Activated CD8-positive, alpha-beta memory T cell treated with anti-CD3 and anti-CD28 coated beads for 4 hours (primary cell): ENCODE results near the gene ZNRF1.
"Not testable (repeated sequence)": the region's sequence is repeated elsewhere in the genome, so short reads cannot be mapped to it uniquely, and the experiment has no call there.

Experiments used
- DNase-seq, 2 donors: peaks; one replicate each; pipeline ENCODE4 v3.0.0-alpha.2; 2020; ENCODE audit warnings: low read depth in 2 of 2

The ZNRF1 gene

DNA sequence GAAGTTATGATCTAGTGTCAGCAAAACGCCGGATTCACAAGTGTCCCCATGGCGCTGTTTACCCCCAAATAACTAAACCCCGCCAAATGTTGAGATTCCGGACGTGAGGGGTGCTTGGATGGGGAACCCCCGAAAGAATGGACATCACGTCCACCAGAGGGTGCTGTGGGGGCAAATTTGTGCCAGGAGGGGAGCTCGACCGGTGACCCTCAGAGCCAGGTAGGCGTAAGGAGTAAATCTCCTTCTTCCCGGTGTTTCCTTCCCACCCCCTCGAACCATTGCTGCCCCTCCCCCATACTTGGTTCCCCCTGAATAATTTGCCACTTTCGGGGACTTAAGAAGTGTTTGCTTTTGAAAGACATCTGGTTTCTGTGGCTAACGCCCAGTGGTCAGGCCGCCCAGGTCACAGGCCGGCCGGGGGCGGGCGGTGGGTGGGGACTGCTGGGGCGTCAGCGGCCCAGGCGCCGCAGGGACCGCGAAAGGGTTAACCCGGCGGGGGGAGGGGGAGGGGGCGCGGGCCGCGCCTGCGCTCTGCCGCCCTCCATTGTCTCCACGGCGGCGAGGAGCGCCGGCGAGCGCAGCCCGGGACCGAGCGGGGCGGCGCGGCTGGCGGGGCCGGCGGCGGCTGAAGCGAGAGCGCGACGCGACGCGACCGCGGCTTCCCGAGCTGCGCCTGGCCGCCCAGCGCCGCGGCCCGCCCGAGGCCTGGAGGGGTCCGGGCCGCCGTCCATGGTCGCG, at the start of gene ZNRF1:
Gene ZNRF1, plus strand, starts transcription at position 544 of the 738 bp plus-strand sequence. CDS start 648 bp downstream, outside the sequence.
- peak; percentile 57 to 64 for DNase-seq

DNA sequence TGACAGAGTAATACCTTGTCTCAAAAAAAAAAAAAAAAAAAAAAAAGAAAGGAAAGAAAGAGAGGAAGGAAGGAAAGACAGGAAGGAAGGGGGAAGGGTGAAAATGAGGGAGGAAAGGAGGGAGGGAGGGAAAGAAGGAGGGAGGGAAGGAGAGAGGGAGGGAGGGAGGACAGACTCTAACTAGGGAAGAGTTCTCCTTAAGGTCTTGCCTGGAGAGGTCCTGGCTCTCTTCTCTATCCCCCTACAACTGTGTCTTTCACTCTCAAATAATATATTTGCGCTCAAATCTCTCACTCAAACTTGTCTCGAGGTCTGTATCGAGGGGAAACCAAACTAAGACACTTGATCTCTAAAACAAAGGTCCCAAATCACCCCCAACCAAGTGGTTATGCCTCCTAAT, 49.5 kb upstream of the ZNRF1 start:
- no peak for DNase-seq

DNA sequence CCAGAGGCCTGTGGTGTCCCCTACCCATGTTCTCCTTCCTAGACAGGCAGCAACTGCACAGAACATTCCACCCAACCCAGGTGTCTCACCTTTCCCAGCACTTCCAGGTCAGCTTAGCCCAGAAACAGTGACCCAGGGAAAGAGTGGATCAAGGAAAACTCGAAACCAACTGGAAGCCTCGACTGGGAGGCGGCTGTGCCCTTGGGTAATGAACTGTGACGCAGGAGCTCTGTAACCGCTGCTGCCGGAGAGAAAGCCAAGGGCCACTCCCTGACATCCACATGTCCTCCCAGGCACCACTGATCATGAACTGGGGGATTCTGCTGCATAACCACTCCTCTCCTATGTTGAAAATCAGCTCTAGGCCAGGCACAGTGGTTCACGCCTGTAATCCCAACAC, 48.3 kb upstream of the ZNRF1 start:
- no peak for DNase-seq

DNA sequence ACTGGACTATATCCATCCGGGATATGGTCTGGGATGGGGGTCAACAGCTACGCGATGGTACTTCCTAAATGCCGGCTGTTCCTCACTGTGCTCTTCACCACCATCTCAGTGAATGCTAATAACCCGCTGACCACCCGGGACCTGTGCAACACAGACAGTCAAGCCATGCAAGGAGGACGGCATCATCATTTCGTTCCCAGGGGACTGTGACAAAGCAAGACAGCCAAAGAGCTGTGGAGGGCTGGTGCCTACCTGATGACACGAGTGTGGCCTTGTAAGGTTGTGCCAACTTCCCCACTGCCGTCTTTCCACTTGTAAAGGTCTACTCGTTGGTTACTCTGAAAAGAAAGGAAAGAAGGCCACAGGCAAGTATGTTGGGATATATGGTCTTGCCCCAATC, 47.6 kb upstream of the ZNRF1 start:
- DNase-seq, result no peak

DNA sequence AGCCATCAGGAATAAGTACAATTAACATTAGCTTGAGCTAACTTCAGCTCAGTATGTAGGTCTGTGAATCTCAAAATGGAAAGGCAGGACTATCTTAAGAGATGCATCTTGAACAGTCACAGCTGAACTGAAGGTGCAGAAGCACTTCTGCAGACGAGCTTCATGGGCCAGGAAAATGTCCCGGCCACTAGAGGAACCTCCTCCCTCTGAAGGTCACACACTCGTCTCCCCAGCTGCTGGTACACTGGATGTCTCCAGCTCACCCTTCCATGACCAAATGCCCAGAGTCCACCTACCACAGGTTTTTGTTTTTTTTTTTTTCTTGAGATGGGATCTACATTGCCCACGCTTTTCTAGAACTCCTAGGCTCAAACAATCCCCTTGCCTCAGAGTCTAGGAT, 47.1 kb upstream of the ZNRF1 start:
- no peak for DNase-seq

DNA sequence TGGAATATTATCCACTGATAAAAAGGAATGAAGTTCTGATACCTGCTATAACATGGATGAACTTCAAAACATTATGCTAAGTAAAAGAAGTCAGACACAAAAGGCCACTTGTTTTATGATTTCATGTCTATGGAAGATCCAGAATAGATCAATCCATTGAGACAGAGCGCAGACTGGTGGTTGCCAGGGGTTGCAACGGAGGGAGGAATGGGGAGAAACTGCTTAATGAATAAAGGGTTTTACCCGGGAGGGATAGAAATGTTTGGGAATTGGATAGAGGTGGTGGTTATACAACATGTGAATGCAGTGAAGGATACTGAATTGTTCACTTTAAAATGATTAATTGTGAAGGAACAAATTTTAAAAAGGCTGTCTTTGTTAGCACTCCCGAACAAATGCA, 44.1 kb upstream of the ZNRF1 start:
- no peak for DNase-seq

DNA sequence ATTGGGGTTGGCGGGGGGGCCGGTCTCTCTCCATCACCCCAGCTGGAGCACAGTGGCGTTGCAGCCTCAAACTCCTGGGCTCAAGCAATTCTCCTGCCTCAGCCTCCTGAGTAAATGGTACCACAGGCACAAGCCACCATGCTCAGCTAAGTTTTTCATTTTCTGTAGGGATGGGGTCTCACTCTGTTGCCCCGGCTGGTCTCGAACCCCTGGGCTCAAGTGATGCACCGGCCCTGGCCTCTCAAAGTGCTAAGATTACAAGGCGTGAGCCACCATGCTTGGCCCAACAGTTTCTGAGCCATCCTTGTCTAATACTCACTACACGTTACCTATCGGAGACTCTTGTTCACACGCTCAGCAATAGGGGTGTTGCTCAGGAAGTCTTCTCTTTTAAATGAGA, 25.5 kb upstream of the ZNRF1 start:
- DNase-seq, result no peak

DNA sequence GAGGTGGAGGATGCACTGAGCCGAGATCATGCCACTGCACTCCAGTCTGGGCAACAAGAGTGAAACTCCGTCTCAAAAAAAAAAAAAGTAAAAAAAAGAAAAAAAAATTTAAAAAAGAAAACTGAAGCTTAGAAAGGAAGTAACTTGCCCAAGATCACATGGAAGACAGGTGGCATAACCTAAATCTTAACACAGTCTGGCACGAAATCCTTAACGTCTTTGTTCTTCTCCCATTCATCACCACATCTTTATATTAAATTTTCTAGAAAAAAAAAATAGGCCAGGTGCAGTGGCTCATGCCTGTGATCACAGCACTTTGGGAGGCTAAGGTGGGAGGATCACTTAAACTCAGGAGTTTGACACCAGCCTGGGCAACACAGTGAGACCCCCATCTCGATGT, 23.2 kb upstream of the ZNRF1 start:
- no peak for DNase-seq

DNA sequence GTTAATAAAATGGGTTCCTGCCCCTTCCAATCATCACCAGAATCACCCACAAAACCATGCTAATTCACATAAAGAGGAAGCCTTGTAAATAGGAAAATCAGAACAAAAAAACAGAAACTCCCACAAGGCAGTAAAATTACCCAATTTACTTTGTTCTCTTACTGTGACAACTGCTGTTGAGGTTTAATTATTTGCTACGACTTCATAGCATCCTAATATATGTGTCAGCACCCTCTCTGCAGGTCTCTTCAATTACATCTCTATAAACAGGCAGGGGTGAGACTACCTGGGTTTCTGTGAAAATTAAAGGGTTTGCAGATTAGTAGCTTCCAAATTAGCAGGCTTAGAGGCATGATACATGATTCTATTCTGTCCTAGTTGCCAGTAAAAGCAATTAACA, 16.6 kb upstream of the ZNRF1 start:
- no peak for DNase-seq

DNA sequence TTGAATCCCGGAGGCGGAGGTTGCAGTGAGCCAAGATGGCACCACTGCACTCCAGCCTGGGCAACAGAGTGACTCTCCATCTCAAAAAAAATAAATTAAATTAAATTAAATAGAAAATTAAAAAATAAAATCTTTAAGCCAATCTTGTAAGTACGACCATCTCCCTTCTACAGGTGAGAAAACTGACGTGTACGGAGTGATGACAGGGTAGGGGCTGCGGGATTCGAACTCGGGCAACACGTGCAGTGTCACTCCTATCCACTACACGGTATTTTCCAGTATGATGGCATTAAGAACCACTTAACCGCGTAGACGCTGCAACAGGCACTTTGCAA, 14.7 kb upstream of the ZNRF1 start:
- DNase-seq, result no peak

DNA sequence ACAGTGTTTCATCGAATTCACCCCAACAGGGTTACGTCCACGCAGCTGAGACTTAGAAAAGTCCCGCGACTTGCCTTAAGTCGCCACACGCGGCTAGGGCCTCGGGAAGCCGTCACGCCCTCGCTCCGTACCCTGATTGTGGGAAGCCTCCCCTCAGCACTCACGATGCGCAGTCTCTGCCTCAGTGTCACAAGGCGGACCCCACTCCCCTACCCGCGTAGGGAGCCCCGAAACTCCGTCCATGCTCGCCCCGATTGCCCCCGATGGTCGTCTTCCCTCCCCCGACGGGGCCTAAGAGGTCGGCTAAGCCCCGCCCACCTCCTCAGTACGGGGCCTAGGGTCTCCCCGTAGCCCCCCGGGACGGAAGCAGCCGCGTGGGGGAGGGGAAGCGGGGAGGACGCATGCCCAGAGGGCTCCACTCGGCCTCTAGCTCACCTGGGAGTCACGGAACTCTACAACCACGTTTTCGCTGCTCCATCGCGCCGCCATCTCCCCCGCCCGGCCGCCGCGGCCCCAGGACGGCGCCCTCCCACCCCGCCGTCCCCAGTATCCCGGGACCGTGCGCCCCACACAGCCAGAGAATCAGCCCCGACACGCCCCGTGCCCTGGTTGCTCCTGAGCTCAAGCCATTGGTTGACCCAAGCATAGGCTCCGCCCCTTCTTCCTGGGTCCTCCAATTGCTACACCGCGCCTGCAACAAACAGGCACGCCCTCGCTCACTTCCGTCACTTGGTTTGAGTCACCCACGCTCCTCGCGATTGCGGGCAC, 14.1 kb upstream of the ZNRF1 start, which contains the start of gene WDR59:
Gene WDR59, minus strand, starts transcription at position 595 of the 768 bp plus-strand sequence. Its CDS starts 106 bp downstream, at position 489.
- DNase-seq, result peak; percentile 96 to 98

DNA sequence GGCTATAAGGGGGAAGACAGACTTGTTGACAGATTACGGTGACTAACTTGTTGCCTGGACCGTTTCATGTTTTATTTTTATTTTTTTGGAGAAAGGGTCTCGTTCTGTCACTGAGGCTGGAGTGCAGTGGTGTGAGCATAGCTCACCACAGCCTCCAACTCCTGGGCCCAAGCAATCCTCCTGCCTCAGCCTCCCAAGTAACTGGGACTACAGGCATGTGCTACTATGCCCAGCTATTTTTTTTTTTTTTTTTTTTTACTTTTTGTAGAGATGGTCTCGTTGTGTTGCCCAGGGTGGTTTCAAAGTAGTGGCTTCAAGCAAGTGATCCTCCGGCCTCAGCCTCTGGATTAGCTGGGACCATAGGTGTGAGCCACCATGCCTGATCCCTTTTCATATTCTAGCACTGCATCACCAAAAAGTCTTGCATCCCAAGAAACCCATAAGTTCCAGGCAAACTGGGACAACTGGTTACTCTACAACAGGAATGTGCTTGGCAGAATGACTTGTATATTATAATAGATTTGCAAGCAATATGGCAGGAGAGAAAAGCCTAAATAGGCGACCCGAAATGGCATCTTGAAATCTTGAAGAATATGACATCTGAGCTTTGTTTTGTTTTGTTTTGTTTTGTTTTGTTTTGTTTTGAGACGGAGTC, 11.7 kb upstream of the ZNRF1 start:
- DNase-seq, result no peak

DNA sequence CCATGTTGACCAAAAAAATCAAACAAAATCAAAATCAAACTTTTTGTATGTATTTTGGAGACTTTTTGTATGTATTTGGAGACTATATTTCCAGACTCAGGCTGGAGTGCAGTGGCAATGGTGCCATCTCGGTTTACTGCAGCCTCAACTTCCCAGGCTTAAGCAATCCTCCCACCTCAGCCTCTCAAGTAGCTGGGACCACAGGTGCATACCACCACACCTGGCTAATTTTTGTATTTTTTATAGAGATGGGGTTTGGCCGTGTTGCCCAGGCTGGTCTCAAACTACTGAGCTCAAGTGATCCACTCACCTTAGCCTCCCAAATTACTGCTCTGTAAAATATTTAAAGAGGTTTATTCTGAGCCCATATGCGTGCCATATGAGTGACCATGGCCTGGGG, 9.0 kb upstream of the ZNRF1 start:
- DNase-seq, result not testable (repeated sequence)

DNA sequence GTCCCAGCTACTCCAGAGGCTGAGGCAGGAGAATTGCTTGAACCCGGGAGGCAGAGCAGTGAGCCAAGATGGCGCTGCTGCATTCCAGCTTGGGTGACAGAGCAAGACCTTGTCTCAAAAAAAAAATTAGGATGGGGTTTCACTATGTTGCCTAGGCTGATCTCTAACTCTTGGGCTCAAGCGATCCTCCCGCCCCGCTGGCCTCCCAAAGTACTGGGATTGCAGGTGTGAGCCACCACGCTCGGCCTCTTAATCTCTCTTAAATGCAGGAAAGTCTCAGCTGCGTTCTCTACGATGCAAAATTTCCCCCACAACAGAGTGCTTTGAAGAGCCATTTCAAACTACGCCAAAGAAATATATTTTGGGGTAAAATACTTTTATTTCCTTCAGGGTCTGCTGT, 8.0 kb upstream of the ZNRF1 start:
- no peak for DNase-seq

DNA sequence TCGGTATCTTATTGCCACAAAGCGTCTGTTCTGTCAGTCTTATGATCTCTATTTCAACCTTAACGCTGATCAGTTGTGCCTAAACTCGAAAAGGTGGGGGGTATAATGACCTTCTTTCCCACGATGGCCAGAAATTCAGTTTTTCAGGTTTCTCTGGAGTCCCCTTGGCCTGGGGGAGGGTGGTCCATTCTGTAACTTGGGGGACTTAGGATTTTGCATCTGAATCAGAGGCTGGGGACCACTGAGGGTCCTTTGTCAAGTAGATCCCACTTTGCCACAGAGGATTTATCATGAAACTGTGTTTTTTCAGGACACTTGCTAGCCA, 7.6 kb upstream of the ZNRF1 start:
- DNase-seq, result no peak

DNA sequence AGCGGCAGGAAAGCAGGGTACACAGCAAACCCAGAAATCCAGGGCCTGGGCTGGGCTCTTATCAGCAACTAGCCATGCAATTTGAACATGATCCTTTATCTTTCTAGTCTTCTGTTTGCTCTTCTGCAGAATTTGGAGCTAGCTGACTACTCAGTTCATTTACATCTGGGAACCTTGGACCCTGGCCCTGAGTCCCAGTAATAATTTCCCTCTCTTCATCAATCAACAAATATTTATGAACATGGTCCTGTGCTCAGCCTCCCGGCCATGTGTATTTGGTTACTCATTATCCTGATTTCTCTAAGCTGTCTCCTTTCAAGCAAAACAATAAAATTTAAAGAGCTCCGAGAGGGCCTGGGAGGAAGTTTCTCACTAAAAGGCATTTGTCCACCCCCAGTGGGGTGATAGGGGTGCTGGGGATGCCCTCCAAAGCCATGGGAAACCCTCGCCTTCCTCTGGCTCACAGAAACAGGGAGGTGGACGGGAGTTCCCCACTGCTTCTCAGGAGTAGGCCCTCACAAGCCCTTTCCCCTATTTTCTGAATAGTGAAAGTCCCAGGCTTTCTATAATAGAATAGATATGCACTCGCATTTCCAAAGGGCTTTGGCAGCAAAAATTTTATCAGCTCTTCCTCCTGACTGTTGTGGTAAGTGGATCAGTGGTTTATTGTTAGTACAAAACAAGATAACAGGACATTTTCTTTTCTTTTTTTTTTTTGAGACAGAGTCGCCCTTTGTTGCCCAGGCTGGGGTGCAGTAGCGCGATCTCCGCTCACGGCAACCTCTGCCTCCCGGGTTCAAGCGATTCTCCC, 7.0 kb upstream of the ZNRF1 start:
- DNase-seq, result no peak

DNA sequence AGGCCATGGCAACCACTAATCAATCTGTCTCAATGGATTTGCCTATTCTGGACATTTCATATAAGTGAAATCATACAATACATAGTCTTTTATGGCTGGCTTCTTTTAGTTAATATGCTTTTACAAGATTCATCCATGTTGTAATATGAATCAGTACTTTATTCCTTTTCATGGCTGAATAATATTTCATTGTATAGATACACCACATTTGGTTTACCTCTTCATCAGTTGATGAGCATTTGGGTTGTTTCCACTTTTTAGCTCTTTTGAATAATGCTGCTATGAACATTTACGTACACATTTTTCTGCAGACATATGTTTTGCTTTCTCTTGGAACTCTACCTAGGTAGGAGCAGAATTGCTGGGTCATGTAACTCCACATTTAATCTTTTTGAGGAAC, 2.8 kb upstream of the ZNRF1 start:
- no peak for DNase-seq

DNA sequence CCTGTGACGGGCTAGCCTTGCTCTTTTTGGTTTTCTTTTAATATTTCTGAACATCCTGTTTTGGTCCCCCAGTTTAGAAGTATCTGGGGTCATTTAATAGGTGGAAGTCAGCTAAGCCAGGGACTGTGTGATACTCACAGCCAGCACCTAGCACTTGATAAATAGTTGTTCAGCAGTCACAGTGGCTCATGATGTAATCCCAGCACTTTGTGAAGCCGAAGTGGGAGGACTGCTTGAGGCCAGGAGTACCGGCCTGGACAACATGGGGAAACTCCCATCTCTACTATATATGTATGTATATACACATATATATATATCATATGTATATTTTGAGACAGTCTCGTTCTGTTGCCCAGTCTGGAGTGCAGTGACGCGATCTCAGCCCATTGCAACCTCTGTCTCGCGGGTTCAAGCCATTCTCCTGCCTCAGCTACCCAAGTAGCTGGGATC, 1.8 kb upstream of the ZNRF1 start:
- no peak for DNase-seq

DNA sequence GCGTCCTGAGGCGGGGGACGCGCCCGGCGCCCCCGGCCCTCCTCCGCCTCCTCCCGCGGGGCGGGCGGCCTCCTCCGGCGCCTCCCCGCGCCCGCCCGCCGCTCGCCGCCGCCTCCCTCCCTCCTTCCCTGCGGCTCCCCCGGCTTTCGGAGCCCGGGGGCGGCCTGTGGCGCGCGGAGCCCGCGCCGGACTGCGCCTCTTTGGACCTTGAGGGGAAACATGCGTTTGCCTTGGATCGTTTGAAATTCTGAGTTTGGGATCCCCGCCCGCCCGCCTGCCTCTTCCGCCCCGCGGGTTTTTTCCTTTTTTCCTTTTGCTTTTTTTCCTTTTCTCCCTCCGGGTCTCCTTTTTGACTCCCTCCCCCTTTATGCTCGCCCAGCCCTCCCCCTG, 390 bp downstream of the ZNRF1 start:
- no peak for DNase-seq

DNA sequence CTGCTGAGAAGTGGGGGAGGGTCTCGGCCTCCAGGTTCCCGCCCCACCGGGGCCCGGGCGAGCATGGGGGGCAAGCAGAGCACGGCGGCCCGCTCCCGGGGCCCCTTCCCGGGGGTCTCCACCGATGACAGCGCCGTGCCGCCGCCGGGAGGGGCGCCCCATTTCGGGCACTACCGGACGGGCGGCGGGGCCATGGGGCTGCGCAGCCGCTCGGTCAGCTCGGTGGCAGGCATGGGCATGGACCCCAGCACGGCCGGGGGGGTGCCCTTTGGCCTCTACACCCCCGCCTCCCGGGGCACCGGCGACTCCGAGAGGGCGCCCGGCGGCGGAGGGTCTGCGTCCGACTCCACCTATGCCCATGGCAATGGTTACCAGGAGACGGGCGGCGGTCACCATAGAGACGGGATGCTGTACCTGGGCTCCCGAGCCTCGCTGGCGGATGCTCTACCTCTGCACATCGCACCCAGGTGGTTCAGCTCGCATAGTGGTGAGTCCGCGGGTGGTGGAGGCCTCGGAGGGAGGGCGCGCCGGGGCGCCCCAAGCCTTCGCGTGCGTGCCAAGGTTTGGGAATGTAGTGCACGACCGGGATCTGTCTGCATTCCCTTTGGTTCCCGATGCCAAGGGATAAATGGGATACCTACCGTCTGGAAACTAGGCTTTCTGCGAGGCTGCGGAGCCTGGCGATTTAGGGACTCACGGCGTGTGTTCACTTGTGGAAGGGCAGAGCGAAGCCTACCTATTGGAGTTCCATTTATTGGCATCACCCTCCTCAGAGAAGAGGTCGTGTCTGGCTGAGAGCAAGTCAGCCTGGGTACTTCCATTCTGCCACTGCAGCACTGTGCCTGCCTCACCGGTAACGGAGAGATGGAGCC, 1.0 kb downstream of the ZNRF1 start:
- DNase-seq, result no peak

DNA sequence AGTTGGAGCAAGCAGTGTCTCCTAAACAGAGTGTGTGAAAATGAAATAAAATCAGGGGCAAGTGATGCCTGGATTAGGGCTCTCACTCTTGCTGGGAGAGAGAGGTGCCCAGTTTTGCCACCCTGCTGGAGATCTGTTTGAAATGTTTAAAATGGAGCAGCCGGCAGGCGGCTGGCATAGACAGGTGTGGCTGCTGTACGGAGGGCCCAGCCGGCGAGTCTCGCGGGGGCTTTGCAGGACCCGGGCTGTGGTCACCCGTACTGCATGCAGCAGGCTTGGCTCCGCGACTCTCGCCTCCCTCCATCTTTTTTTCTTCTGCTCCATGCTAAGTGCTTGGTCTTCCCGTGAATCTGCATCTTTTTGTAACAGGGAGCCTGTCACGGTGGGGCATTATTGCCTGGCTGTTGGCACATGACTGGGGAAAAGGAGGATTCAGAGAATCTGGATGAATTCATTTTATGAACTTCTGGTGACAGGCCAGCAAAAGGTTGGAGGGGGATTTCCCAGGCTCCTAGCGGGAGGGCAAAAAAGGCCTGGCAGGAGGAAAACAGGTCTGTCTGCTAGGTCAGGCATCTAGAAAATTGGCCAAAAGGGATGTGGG, 1.8 kb downstream of the ZNRF1 start:
- no peak for DNase-seq
